Loucy (cell line): ENCODE results near the gene PCDHGA3.

Experiments
- H2AFZ ChIP-seq: fragments of 200-600 bp; sonication (generic); 2 replicates; pipeline ENCODE4 v1.6.0; 2016; ENCODE audit warnings: antibody characterized with exemption, mild to moderate bottlenecking, low read length, moderate library complexity
- H3F3A ChIP-seq: fragments of 200-600 bp; 2 replicates; pipeline ENCODE4 v1.6.0; 2016; ENCODE audit warnings: antibody characterized with exemption, low read depth, mild to moderate bottlenecking
- H3K27me3 ChIP-seq: fragments of 200-600 bp; sonication (generic); 2 replicates; pipeline ENCODE4 v1.6.1; 2014; ENCODE audit warnings: low read length, mild to moderate bottlenecking; ENCODE audit not compliant: insufficient read depth, poor library complexity, severe bottlenecking
- H3K36me3 ChIP-seq: fragments of 200-600 bp; sonication (generic); 2 replicates; pipeline ENCODE4 v1.6.1; 2016; ENCODE audit warnings: low read length; ENCODE audit not compliant: insufficient read depth
- H3K4me1 ChIP-seq: fragments of 200-600 bp; sonication (generic); 2 replicates; pipeline ENCODE4 v1.5.1; 2014; ENCODE audit warnings: low read length, mild to moderate bottlenecking; ENCODE audit not compliant: insufficient read depth, poor library complexity, severe bottlenecking
- H3K4me2 ChIP-seq: fragments of 200-600 bp; sonication (generic); 2 replicates; pipeline ENCODE4 v1.6.0; 2014; ENCODE audit warnings: antibody characterized with exemption, low read length, low read depth, mild to moderate bottlenecking; ENCODE audit not compliant: poor library complexity, severe bottlenecking
- H3K4me3 ChIP-seq: fragments of 200-600 bp; sonication (generic); 2 replicates; pipeline ENCODE4 v1.5.1; 2014; ENCODE audit warnings: low read length, mild to moderate bottlenecking, mixed read lengths; ENCODE audit not compliant: poor library complexity, severe bottlenecking
- H3K79me2 ChIP-seq: fragments of 200-600 bp; sonication (generic); 2 replicates; pipeline ENCODE4 v1.6.1; 2014; ENCODE audit warnings: low read length; ENCODE audit not compliant: insufficient read depth
- H3K9ac ChIP-seq: fragments of 200-600 bp; sonication (generic); 2 replicates; pipeline ENCODE4 v1.6.0; 2014; ENCODE audit warnings: mild to moderate bottlenecking, low read depth, low read length, moderate library complexity; ENCODE audit not compliant: poor library complexity, severe bottlenecking
- H3K9me2 ChIP-seq: fragments of 200-600 bp; sonication (generic); replicated peaks from 2 replicates; pipeline ENCODE4 v1.6.1; 2016; ENCODE audit warnings: low read depth, low read length, mixed read lengths
- H3K9me3 ChIP-seq: fragments of 200-600 bp; sonication (generic); 2 replicates; pipeline ENCODE4 v1.6.1; 2014; ENCODE audit warnings: mild to moderate bottlenecking, antibody characterized with exemption, low read length, low read depth; ENCODE audit not compliant: insufficient read depth
- H4K20me1 ChIP-seq: fragments of 200-600 bp; sonication (generic); 2 replicates; pipeline ENCODE4 v1.6.0; 2014; ENCODE audit warnings: antibody characterized with exemption, low read length, mild to moderate bottlenecking; ENCODE audit not compliant: insufficient read depth, poor library complexity, severe bottlenecking
- CTCF ChIP-seq: fragments of 200-600 bp; sonication (generic); conservative IDR thresholded peaks from 2 replicates; pipeline ENCODE4 v1.5.1; 2014; ENCODE audit warnings: mild to moderate bottlenecking, antibody characterized with exemption, low read length
- EZH2phosphoT487 ChIP-seq: fragments of 200-600 bp; IDR thresholded peaks from 2 replicates; pipeline ENCODE4 v1.6.1; 2018; ENCODE audit warnings: antibody characterized with exemption, mild to moderate bottlenecking, moderate library complexity, borderline replicate concordance

Gene PCDHGA3

GRCh38 chr5:141319699-141320098 is 23.9 kb upstream of the PCDHGA3 start:
- peaks cover 13% of the 10 kb centered on the region for H3K79me2 ChIP-seq
- TF ChIP-seq CTCF (no peak), EZH2phosphoT487 (no peak)
- H3K9me2 ChIP-seq, result no peaks in the 10 kb centered on the region
- H3F3A ChIP-seq, result no peaks in the 10 kb centered on the region
- no peak overlapping the region for H2AFZ ChIP-seq
- peaks cover 20% of the 10 kb centered on the region; the same call in 1 of the 2 replicates for H3K9me3 ChIP-seq
- H3K4me1 ChIP-seq, result no peaks in the 10 kb centered on the region
- H4K20me1 ChIP-seq, result no peaks in the 10 kb centered on the region
- peak overlapping the region; percentile 79 for H3K4me3 ChIP-seq
- H3K4me2 ChIP-seq, result peak overlapping the region; percentile 39
- no peak overlapping the region for H3K9ac ChIP-seq
- H3K27me3 ChIP-seq, result no peaks in the 10 kb centered on the region
- H3K36me3 ChIP-seq, result no peaks in the 10 kb centered on the region

- no peaks in the 10 kb centered on the region for H3K27me3 ChIP-seq
- peak within 1 kb of the TSS; percentile 94 for H2AFZ ChIP-seq
- no peaks in the 10 kb centered on the region for H4K20me1 ChIP-seq
- H3K4me3 ChIP-seq, result peak within 1 kb of the TSS; percentile 79
- peaks cover 13% of the 10 kb centered on the region for H3K79me2 ChIP-seq
- H3K9me2 ChIP-seq, result no peaks in the 10 kb centered on the region
- no peaks in the 10 kb centered on the region for H3F3A ChIP-seq
- H3K4me1 ChIP-seq, result no peaks in the 10 kb centered on the region
- no peaks in the 10 kb centered on the region for H3K36me3 ChIP-seq
- TF ChIP-seq EZH2phosphoT487 (no peak), CTCF (peak; percentile 87)
- H3K4me2 ChIP-seq, result peak within 1 kb of the TSS; percentile 39
- H3K9me3 ChIP-seq, result peaks cover 20% of the 10 kb centered on the region; the same call in 1 of the 2 replicates
- peak within 1 kb of the TSS; percentile 75 for H3K9ac ChIP-seq
These were observed 23.1 kb upstream of the PCDHGA3 start, which contains the start of gene TAF7 for GRCh38 chr5:141320225-141321169. Gene TAF7, minus strand, starts transcription at chr5:141320784. Its CDS starts 740 bp downstream, at chr5:141320044.

GRCh38 chr5:141322261-141322660 is 21.4 kb upstream of the PCDHGA3 start:
- no peaks in the 10 kb centered on the region for H3K4me1 ChIP-seq
- H3K9me2 ChIP-seq, result no peaks in the 10 kb centered on the region
- H4K20me1 ChIP-seq, result no peaks in the 10 kb centered on the region
- H3K79me2 ChIP-seq, result peaks cover 13% of the 10 kb centered on the region
- TF ChIP-seq EZH2phosphoT487, result no peak
- no peak for TF ChIP-seq CTCF
- no peaks in the 10 kb centered on the region for H3K36me3 ChIP-seq
- H2AFZ ChIP-seq, result no peak overlapping the region
- H3K9me3 ChIP-seq, result peaks cover 17% of the 10 kb centered on the region; the same call in 1 of the 2 replicates
- H3K4me3 ChIP-seq, result no peak overlapping the region
- H3F3A ChIP-seq, result no peaks in the 10 kb centered on the region
- no peak overlapping the region for H3K9ac ChIP-seq
- no peak overlapping the region for H3K4me2 ChIP-seq
- no peaks in the 10 kb centered on the region for H3K27me3 ChIP-seq
